KMS-11 (cell line): ENCODE results near the gene ATP4B.

ENCODE experiments used
- H2AFZ ChIP-seq: fragments of 200-600 bp; sonication (generic); 2 replicates; pipeline ENCODE4 v1.6.1; 2016; ENCODE audit warnings: antibody characterized with exemption, mixed run types, low read depth
- H3K27ac ChIP-seq: fragments of 200-600 bp; sonication (generic); 2 replicates; pipeline ENCODE4 v1.6.1; 2016; ENCODE audit warnings: mild to moderate bottlenecking, mixed run types
- H3K27me3 ChIP-seq: fragments of 200-600 bp; sonication (generic); 2 replicates; pipeline ENCODE4 v1.6.1; 2017; ENCODE audit warnings: mild to moderate bottlenecking, low read depth, mixed run types, moderate library complexity; ENCODE audit not compliant: insufficient read depth
- H3K36me3 ChIP-seq: fragments of 200-600 bp; sonication (generic); 2 replicates; pipeline ENCODE4 v1.6.1; 2017; ENCODE audit warnings: mild to moderate bottlenecking, mixed run types; ENCODE audit not compliant: insufficient read depth
- H3K4me1 ChIP-seq: fragments of 200-600 bp; sonication (generic); 2 replicates; pipeline ENCODE4 v1.6.1; 2016; ENCODE audit warnings: mild to moderate bottlenecking, low read depth, mixed run types; ENCODE audit not compliant: poor library complexity, severe bottlenecking
- H3K4me2 ChIP-seq: fragments of 200-600 bp; sonication (generic); 2 replicates; pipeline ENCODE4 v1.7.0; 2016; ENCODE audit warnings: mild to moderate bottlenecking, mixed run types
- H3K4me3 ChIP-seq: fragments of 200-600 bp; sonication (generic); IDR thresholded peaks from 2 replicates; pipeline ENCODE4 v1.6.1; 2017; ENCODE audit warnings: low read depth, low read length, mixed read lengths; ENCODE audit not compliant: insufficient read depth
- H3K79me2 ChIP-seq: fragments of 200-600 bp; sonication (generic); 2 replicates; pipeline ENCODE4 v1.6.1; 2016; ENCODE audit warnings: low read depth, mixed run types; ENCODE audit not compliant: insufficient read depth
- H3K9ac ChIP-seq: fragments of 200-600 bp; sonication (generic); 2 replicates; pipeline ENCODE4 v1.6.1; 2016; ENCODE audit warnings: mild to moderate bottlenecking, mixed run types
- H4K20me1 ChIP-seq: fragments of 200-600 bp; sonication (generic); 2 replicates; pipeline ENCODE4 v1.6.1; 2016; ENCODE audit warnings: mild to moderate bottlenecking, mixed run types; ENCODE audit not compliant: insufficient read depth
- CTCF ChIP-seq: fragments of 200-600 bp; sonication (generic); conservative IDR thresholded peaks from 2 replicates; pipeline ENCODE4 v1.6.1; 2017; ENCODE audit warnings: low read depth, mild to moderate bottlenecking, antibody characterized with exemption, low read length, moderate library complexity, mixed read lengths

ATP4B gene

GRCh38 chr13:113636266-113636963 lies 21.6 kb downstream of the ATP4B start:
- no peaks in the 10 kb centered on the region for H3K27me3 ChIP-seq
- no peak overlapping the region for H3K9ac ChIP-seq
- H3K4me2 ChIP-seq: no peak overlapping the region
- TF ChIP-seq CTCF: no peak
- H3K79me2 ChIP-seq: no peaks in the 10 kb centered on the region
- no peak overlapping the region for H2AFZ ChIP-seq
- H3K4me3 ChIP-seq: no peak overlapping the region
- H4K20me1 ChIP-seq: no peaks in the 10 kb centered on the region
- no peak overlapping the region for H3K27ac ChIP-seq
- peaks cover 4% of the 10 kb centered on the region; the same call in 1 of the 2 replicates for H3K36me3 ChIP-seq
- H3K4me1 ChIP-seq: no peaks in the 10 kb centered on the region

GRCh38 chr13:113635709-113636108 lies 22.3 kb downstream of the ATP4B start:
- Histone ChIP-seq H3K79me2 (no peaks in the 10 kb centered on the region), H2AFZ (no peak overlapping the region), H3K27me3 (no peaks in the 10 kb centered on the region), H3K4me3 (no peak overlapping the region), H3K4me2 (no peak overlapping the region), H3K4me1 (no peaks in the 10 kb centered on the region), H3K36me3 (peaks cover 4% of the 10 kb centered on the region; the same call in 1 of the 2 replicates), H3K27ac (no peak overlapping the region), H4K20me1 (no peaks in the 10 kb centered on the region), H3K9ac (no peak overlapping the region)
- TF ChIP-seq CTCF: no peak

- peaks cover 4% of the 10 kb centered on the region; the same call in 1 of the 2 replicates for H3K36me3 ChIP-seq
- H3K4me1 ChIP-seq: no peaks in the 10 kb centered on the region
- H3K9ac ChIP-seq: no peak overlapping the region
- H3K27ac ChIP-seq: no peak overlapping the region
- H4K20me1 ChIP-seq: no peaks in the 10 kb centered on the region
- H3K4me3 ChIP-seq: no peak overlapping the region
- no peak for TF ChIP-seq CTCF
- no peaks in the 10 kb centered on the region for H3K27me3 ChIP-seq
- H2AFZ ChIP-seq: no peak overlapping the region
- no peak overlapping the region for H3K4me2 ChIP-seq
- H3K79me2 ChIP-seq: no peaks in the 10 kb centered on the region
Observed at GRCh38 chr13:113635048-113635420, 23.0 kb downstream of the ATP4B start.

- H3K9ac ChIP-seq: no peak overlapping the region
- no peak overlapping the region for H2AFZ ChIP-seq
- H4K20me1 ChIP-seq: no peaks in the 10 kb centered on the region
- no peak overlapping the region for H3K27ac ChIP-seq
- TF ChIP-seq CTCF: no peak
- H3K4me2 ChIP-seq: no peak overlapping the region
- H3K36me3 ChIP-seq: peaks cover 4% of the 10 kb centered on the region; the same call in 1 of the 2 replicates
- H3K79me2 ChIP-seq: peaks cover 3% of the 10 kb centered on the region; the same call in 1 of the 2 replicates
- H3K4me3 ChIP-seq: no peak overlapping the region
- no peaks in the 10 kb centered on the region for H3K27me3 ChIP-seq
- H3K4me1 ChIP-seq: no peaks in the 10 kb centered on the region
Observed at GRCh38 chr13:113634279-113635047, 23.5 kb downstream of the ATP4B start.
